ENCODE measurements around the gene FAT1. TPM values are rescaled to one million over a fixed set of nuclear protein-coding genes. Genes with fewer than 3 reads are reported as not detected.

Gene FAT1
- total RNA-seq, 2 donors from 2014 or later, result 70.3 to 89.5 TPM

- TF ChIP-seq CTCF (IDR thresholded peaks at IDR 0.05), result no peak
- Histone ChIP-seq H3K9me3 (no peaks in the 10 kb centered on the region), H3K36me3 (no peaks in the 10 kb centered on the region), H3K27me3 (no peaks in the 10 kb centered on the region), H3K4me3 (no peak overlapping the region), H3K27ac (no peak overlapping the region), H3K4me1 (no peaks in the 10 kb centered on the region)
- DNase-seq (ENCODE audit: low spot score), result no peak
Measured at GRCh38 chr4:186561748-186562147, 161.9 kb downstream of the FAT1 start.

GRCh38 chr4:186560647-186561046 is 163.0 kb downstream of the FAT1 start:
- H3K27me3 ChIP-seq, result no peaks in the 10 kb centered on the region
- no peak for DNase-seq (ENCODE audit: low spot score)
- no peaks in the 10 kb centered on the region for H3K9me3 ChIP-seq
- H3K36me3 ChIP-seq, result no peaks in the 10 kb centered on the region
- H3K4me1 ChIP-seq, result no peaks in the 10 kb centered on the region
- H3K4me3 ChIP-seq, result no peak overlapping the region
- H3K27ac ChIP-seq, result no peak overlapping the region
- no peak for TF ChIP-seq CTCF (IDR thresholded peaks at IDR 0.05)

GRCh38 chr4:186557486-186557885 is 166.2 kb downstream of the FAT1 start:
- Histone ChIP-seq H3K4me1 (peaks cover 0 to 14% of the 10 kb centered on the region in 2 donors), H3K9me3 (no peaks in the 10 kb centered on the region), H3K27ac (no peak overlapping the region), H3K36me3 (no peaks in the 10 kb centered on the region), H3K4me3 (no peak overlapping the region), H3K27me3 (peaks cover 0 to 8% of the 10 kb centered on the region in 2 donors)
- DNase-seq (ENCODE audit: low spot score), result no peak
- no peak for TF ChIP-seq CTCF (IDR thresholded peaks at IDR 0.05)

GRCh38 chr4:186557061-186557460 is 166.6 kb downstream of the FAT1 start:
- peaks cover 0 to 8% of the 10 kb centered on the region in 2 donors for H3K27me3 ChIP-seq

GRCh38 chr4:186554914-186555827 is 168.5 kb downstream of the FAT1 start, which contains the start of gene MTNR1A:
TSS of gene MTNR1A (minus strand) at chr4:186555567. CDS start at chr4:186555365, 202 bp downstream.
- no peaks in the 10 kb centered on the region for H3K9me3 ChIP-seq
- peaks cover 0 to 8% of the 10 kb centered on the region in 2 donors for H3K27me3 ChIP-seq
- TF ChIP-seq CTCF (IDR thresholded peaks at IDR 0.05), result no peak
- H3K4me3 ChIP-seq, result peak within 1 kb of the TSS in 1 of 2 donors; percentile 35
- no peaks in the 10 kb centered on the region for H3K36me3 ChIP-seq
- no peak within 1 kb of the TSS for H3K27ac ChIP-seq
- no peak for DNase-seq (ENCODE audit: low spot score)
- H3K4me1 ChIP-seq, result peaks cover 0 to 14% of the 10 kb centered on the region in 2 donors

More at GRCh38 chr4:186557061-186557460, 166.6 kb downstream of the FAT1 start:
- Histone ChIP-seq H3K27ac (no peak overlapping the region), H3K36me3 (no peaks in the 10 kb centered on the region), H3K4me3 (no peak overlapping the region), H3K4me1 (peaks cover 0 to 14% of the 10 kb centered on the region in 2 donors), H3K9me3 (no peaks in the 10 kb centered on the region)
- no peak for DNase-seq (ENCODE audit: low spot score)
- TF ChIP-seq CTCF (IDR thresholded peaks at IDR 0.05), result no peak
